NCI-H526 (cell line): ENCODE results near the gene KCNJ11.

Experiments
- DNase-seq, 2 experiments: peaks; one replicate each; lab custom pipeline; 2025; lab: John Stamatoyannopoulos, UW

The KCNJ11 gene

DNA sequence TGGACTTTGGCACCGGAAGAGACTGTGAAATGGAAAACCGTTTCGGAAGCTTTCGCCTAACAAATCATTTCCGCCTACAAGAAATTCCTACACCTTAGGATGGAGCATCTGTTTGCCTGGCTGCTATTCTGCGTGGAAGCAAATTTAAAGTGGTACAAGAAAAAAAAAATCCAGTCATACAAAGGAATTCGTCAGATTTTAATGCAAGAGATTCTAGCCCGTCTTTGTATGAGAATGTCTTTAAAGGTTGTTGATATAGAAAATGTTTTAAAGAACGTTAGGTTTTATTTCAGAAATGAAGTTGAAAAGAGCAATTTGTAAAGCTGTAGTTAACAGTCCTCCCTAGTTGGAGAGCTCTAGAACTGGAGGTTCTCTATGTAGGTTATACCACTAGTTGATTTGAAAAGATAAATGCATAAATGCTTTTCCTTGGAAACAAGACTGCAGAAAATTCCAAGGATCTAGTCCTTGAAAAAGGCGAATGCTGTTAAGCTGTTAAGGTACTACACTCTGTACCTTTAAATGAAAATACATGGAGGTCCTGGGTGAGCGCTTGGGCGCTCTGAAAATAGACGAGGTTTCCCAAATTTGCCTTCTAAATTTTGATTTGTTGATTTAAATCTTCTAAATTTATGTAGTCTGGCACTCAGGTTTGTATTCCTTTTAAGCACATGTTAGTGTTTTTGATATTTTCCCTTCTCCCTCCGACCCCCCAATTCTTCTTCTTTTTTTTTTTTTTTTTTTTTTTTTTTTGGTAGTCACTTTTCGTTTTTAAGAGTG is 34.4 kb downstream of the KCNJ11 start:
- DNase-seq = peak in 1 of 2 experiments; percentile 57

DNA sequence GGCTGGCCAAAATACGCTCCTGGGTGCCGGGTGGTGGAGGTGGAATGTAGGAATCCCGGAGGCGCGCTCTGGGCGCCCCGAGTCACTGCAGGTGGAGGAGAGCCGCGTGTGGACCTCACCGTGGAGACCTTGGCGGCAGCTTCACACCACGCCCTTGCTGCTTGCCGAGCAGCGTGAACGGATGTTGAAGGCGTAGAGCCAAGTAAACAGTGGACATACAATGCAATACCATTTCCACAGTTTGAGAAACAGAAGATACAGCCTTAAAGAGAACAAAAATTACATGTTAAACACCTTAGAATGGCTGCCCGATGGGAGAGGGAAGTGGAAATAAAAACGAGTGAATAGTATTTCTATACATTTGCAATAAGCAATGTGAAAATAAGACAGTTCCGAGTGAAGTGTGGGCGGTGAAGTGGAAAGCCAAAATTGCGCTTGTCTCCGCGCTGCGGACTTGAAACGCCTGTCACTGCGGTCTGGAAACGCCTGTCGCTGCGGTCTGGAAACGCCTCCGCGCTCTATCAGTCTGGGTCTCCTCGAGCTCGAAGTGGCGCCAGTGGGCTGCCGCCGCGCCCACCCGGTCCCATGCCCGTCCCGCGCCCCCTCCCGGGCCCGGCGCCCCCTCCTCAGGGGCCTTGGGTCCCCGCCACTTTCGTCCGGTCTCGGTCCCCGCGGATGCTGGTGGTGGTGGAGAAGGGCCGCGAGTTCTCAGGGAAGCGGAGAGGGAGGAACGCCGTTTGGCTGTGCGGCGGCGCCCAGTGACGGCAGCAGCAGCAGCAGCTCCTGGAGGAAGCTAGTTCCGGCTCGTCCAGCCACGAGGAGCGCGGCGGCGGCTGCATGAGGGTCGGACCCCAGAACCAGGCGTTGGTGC is 35.3 kb downstream of the KCNJ11 start:
- peak; percentile 81 to 94 for DNase-seq

DNA sequence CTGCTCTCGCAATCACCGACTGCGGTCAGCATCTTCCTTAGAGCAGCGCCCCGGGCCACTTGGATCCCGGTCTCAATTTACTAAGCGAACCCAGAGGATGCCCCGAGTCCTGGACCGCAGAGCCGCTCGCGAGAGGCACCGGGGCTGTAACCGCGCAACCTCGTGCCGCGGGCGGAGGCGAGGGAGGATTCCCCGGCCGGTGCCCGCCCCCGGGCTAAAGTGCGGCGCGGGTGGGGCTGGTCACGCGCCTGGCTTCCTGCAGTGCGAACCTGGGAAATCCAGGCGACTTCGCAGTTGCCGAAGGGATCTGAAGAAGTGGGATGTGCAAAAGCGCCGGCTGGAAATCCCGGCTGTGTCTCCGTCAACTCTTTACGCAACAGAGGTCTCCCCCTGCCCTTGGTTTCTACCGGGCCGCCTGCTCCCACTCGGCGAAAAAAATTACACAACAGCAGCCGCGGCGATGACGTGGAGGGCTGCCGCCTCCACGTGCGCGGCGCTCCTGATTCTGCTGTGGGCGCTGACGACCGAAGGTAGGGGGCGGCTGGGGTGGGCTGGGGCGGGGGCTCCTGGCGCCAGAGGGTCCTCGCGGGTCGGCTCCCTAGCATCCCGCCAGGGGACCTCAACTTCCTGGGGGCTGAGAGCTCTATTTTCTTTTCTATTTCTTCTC is 36.8 kb downstream of the KCNJ11 start, which contains the start of gene NCR3LG1:
TSS of gene NCR3LG1 (plus strand) at position 291 of the 667 bp plus-strand sequence. CDS start at position 461, 170 bp downstream.
- peak; percentile 61 to 87 for DNase-seq

DNA sequence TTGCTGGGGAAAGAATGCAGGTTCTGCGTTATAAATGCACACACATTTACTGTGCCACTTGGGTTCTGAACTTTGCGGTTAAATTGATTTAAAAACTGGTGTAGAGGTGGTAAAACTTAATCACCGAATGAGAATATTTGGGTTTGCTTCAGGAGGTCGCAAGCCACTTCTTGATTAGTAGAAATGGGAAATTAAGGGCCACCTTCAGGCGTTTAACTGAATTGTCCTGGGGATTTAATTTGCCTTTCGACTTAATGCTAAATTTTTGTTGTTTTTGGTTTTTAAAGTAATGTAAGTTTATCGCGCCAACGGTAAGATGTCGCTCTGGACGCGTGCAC is 37.3 kb downstream of the KCNJ11 start:
- DNase-seq = no peak

DNA sequence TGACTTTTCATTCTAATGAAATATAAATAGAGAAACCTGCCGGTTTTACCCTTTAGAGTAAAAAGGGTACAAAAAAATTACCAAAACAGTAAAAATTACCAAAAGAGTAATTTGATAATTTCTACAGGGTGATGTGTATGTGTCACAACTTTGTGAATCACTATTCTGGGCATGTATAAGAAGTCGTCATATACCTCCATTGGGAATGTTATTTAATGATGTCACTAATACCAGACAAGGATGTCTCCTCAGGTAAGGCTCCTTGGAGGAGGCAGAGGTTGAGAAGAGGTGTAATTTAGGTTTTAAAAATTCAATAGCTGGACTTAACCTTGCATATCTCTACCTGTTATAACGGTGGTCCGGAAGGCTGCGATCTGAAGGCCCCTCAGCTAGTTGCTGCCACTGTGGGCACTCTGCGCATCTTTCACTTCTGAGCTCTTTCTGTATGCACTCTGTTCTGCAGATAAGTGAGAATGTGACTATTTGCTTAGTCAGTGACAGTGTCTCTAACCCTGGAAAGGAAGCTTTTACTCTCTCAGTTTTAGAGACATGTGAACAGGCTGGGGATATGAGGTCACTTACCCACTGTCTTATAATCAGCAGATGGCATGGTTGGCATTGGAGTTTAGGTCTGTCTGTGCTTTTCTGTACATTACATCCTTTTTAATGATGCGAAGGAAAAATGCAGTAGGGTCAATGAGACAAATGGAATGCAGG is 37.8 kb downstream of the KCNJ11 start:
- no peak for DNase-seq

DNA sequence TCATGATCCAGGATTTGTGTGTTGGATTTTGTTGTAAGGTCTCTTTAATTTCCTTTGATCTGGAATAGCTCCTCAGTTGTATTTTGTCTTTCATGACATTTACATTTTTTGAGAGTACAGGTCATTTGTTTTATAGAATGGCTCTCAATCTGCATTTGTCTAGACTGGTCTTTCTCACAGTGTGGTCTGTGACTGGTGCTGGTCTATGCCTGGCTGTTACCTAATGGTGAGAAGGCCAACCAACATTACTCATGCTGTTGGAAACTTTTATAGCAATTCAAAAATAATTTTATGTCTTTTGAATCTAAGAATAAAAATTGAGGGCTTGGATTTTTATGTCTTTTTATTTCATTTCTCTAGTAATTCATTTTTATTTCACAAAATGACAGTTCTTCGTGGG is 40.8 kb downstream of the KCNJ11 start:
- DNase-seq = no peak

DNA sequence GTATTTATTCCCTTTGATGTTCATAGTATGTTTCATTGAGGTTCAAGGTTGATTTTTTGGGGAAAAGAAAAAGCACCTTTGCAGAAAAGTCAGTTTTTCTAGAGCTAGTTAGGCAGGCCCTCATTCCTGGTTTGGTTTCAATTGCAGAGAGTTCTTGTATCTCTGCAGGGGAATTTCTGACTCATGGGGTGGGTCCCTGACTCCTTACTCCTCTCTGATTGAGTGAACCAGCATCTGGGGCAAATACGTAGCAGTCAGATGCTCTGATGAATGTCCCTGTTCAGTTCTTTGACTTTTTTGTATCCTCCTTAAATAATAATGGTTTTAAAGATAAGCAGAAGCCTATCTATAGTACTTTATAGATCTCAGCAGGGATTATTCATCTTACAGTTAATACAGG is 44.6 kb downstream of the KCNJ11 start:
- no peak for DNase-seq

DNA sequence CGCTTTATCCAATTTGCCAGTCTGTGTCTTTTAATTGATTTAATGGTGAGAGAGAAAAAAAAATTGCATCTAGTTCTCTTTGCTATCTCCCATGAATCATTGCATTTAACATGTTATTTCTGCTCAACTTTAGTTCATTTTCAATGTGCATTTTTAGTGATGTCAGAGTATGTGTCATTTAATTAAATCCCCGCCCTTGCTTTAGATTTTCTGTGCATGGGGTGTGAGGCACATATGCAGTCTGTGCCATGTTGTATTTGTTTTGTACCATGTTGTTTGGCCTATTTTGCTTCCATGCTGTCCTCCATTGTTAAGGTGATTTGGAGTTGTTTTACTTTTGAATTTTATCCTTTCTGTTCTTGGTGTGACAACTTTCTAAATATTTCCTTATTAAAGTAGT is 45.2 kb downstream of the KCNJ11 start:
- no peak for DNase-seq
